Measurements from ENCODE around the gene CRNN. TPM values are rescaled to one million over a fixed set of nuclear protein-coding genes. Genes with fewer than 3 reads are reported as not detected.

Gene CRNN
- total RNA-seq, 1 donor: not detected

- TF ChIP-seq, protein P1, sequence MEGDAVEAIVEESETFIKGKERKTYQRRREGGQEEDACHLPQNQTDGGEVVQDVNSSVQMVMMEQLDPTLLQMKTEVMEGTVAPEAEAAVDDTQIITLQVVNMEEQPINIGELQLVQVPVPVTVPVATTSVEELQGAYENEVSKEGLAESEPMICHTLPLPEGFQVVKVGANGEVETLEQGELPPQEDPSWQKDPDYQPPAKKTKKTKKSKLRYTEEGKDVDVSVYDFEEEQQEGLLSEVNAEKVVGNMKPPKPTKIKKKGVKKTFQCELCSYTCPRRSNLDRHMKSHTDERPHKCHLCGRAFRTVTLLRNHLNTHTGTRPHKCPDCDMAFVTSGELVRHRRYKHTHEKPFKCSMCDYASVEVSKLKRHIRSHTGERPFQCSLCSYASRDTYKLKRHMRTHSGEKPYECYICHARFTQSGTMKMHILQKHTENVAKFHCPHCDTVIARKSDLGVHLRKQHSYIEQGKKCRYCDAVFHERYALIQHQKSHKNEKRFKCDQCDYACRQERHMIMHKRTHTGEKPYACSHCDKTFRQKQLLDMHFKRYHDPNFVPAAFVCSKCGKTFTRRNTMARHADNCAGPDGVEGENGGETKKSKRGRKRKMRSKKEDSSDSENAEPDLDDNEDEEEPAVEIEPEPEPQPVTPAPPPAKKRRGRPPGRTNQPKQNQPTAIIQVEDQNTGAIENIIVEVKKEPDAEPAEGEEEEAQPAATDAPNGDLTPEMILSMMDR (IDR thresholded peaks at IDR 0.05; ENCODE audit: insufficient read depth, low read depth, low read length): no peak
- no peak for DNase-seq (ENCODE audit: low read depth)
- no peak overlapping the region for H3K4me3 ChIP-seq (ENCODE audit: low read depth, low read length)
Measured at GRCh38 chr1:152388889-152389288, 25.2 kb downstream of the CRNN start.

DNA sequence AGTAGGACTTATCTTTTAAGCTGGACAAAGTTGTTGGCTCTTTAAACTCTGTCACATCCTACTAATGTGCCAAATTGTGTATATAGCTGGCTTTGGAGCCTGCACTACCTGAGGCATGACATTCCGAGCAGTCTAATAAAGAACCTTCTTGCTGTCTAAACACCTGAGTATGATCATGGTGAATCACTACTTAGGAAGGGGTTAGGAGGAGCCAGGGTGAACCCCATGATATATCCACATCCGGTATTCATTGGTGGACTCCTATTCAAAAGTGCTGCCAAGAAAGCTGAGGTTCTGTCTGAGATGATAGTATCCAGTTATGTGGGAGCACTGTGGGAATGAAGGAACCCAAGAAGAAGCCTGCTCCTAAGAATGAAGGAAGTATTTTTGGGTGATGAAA, 27.1 kb downstream of the CRNN start:
- TF ChIP-seq, protein P1 (IDR thresholded peaks at IDR 0.05; ENCODE audit: insufficient read depth, low read depth, low read length): no peak
- no peak for DNase-seq (ENCODE audit: low read depth)
- no peak overlapping the region for H3K4me3 ChIP-seq (ENCODE audit: low read depth, low read length)

DNA sequence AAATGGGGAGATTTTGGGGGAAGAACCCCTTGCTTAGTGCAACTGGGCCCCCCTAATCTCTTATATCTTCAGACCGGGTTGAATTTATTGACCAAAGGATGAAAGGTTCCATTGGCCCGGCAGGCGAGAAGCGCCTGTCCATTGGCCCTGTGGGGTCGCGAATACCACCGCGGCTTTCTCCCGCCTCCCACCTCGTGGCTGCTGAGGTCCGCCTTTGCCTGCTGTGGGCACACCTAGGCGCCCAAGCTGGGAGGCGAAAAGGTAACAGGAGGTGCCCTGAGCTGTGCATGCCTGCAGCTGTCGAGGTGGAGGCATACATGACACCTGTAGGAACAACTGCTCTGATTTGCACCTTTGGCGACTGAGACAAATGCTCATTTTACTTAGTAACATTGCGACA, 33.1 kb downstream of the CRNN start:
- H3K4me3 ChIP-seq (ENCODE audit: low read depth, low read length): no peak overlapping the region
- TF ChIP-seq, protein P1 (IDR thresholded peaks at IDR 0.05; ENCODE audit: insufficient read depth, low read depth, low read length): no peak
- no peak for DNase-seq (ENCODE audit: low read depth)

- TF ChIP-seq, protein P1 (IDR thresholded peaks at IDR 0.05; ENCODE audit: insufficient read depth, low read depth, low read length): no peak
- no peak for DNase-seq (ENCODE audit: low read depth)
- H3K4me3 ChIP-seq (ENCODE audit: low read depth, low read length): no peak overlapping the region
Measured at GRCh38 chr1:152374451-152374850, 39.6 kb downstream of the CRNN start.

- TF ChIP-seq, protein P1 (IDR thresholded peaks at IDR 0.05; ENCODE audit: insufficient read depth, low read depth, low read length): no peak
- DNase-seq (ENCODE audit: low read depth): no peak
- H3K4me3 ChIP-seq (ENCODE audit: low read depth, low read length): no peak overlapping the region
Measured at GRCh38 chr1:152372672-152373071, 41.4 kb downstream of the CRNN start.

DNA sequence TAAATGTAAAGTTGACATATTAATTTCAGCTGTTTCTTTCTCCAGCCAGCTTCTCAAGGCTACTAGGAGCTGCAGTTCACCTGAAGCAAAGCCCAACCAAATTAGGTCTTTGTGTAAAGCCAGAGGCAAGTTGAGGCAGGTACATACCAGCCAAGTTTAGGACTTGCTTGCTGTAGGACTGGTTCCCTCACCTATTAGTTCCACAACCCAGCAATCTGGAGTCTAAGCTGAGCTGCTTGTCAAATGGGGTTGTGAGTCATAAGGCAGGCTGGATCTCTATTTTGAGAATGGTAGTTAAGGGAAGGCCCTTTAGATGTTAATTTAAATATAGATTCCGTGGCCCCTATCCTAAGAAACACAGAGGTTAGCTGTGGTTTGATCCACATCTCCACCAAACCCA, 46.6 kb downstream of the CRNN start:
- TF ChIP-seq, protein P1 (IDR thresholded peaks at IDR 0.05; ENCODE audit: insufficient read depth, low read depth, low read length): no peak
- no peak for DNase-seq (ENCODE audit: low read depth)
- H3K4me3 ChIP-seq (ENCODE audit: low read depth, low read length): no peak overlapping the region

DNA sequence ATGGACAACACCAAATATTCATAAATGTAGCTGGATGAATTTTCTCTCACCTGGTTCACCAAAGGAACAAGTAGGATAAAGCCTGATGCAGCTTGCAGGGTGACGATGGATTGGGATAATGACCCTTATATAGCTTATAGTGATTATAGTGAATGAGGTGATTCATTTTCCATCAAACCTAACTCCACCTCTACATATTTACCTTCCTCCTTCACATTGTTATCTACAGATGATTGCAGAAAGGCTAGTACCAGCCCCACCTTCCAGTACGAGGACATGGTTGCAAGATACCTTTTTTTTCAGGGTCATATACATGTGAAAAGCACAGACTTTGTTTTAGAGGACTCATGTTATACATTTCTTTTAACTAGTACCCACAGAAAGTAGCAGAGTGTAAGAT, 54.2 kb downstream of the CRNN start, which contains the start of gene FLG2:
Gene FLG2, minus strand, starts transcription at position 101 of the 400 bp plus-strand sequence. CDS start 1,122 bp downstream, outside the sequence.
- no peak within 1 kb of the TSS for H3K4me3 ChIP-seq (ENCODE audit: low read depth, low read length)
- DNase-seq (ENCODE audit: low read depth): no peak
- TF ChIP-seq, protein P1 (IDR thresholded peaks at IDR 0.05; ENCODE audit: insufficient read depth, low read depth, low read length): no peak
